ENCODE data around the gene KRT71. TPM values are rescaled to one million over a fixed set of nuclear protein-coding genes. Genes with fewer than 3 reads are reported as not detected.

Gene KRT71
- total RNA-seq, 1 donor from 2014 or later = not detected

DNA sequence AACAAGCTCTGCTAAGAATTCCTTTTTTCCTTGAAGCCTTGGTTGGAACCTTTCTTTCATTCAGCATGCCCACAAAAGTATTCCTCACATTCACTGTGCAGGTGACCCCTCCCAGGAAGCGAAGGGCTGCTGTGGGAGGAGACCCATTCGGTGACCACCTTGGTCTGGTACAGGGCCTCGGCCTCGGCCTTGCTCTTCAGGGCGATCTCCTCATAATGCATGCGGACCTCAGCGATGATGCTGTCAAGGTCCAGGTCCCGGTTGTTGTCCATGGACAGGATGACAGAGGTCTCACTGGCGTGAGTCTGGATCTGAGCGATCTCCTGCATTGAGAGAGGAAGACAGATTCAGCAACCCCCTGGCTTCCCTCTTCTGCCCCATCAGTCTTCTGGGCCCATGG lies 17.6 kb upstream of the KRT71 start:
- Mint-ChIP-seq H3K4me1 (ENCODE audit: low read depth) (no peaks in the 10 kb centered on the region), H3K36me3 (ENCODE audit: low read depth) (no peaks in the 10 kb centered on the region), H3K9me3 (no peaks in the 10 kb centered on the region), H3K27ac (no peak overlapping the region), H3K27me3 (ENCODE audit: insufficient read depth) (peaks cover 8% of the 10 kb centered on the region), H3K4me3 (no peak overlapping the region)
- no peak for DNase-seq (ENCODE audit: low spot score)
- intact Hi-C loops (cut with micrococcal nuclease) = no loop called here

- H3K27ac Mint-ChIP-seq = no peak overlapping the region
- no peak for DNase-seq (ENCODE audit: low spot score)
- peaks cover 20% of the 10 kb centered on the region for H3K27me3 Mint-ChIP-seq (ENCODE audit: insufficient read depth)
- H3K4me1 Mint-ChIP-seq (ENCODE audit: low read depth) = no peaks in the 10 kb centered on the region
- H3K36me3 Mint-ChIP-seq (ENCODE audit: low read depth) = no peaks in the 10 kb centered on the region
- no peaks in the 10 kb centered on the region for H3K9me3 Mint-ChIP-seq
- intact Hi-C loops (cut with micrococcal nuclease) = no loop called here
- H3K4me3 Mint-ChIP-seq = no peak overlapping the region
Measured at GRCh38 chr12:52568111-52568510, 15.2 kb upstream of the KRT71 start.

DNA sequence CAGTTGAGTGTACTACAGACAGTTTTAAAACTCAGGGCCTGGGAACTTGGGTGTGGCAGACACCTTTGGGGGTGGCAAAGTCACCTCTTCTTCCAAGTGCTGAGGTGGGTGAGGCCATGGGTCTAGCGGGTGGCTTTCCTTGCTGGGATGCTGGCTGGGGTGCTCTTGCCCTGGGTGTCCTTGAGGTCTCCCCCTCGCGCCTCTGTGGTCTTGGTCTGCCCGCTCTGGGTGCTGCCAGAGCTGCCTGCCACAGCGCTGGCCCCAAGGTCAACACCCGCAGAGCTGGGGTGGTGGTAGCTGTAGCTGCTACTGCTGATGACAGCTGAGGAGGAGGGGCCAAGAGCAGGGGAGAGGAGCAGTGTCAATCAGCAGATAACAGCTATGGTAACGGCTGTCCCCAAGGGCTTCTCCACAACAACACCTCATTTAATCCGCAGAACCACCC lies 13.9 kb upstream of the KRT71 start:
- no peaks in the 10 kb centered on the region for H3K4me1 Mint-ChIP-seq (ENCODE audit: low read depth)
- DNase-seq (ENCODE audit: low spot score) = no peak
- H3K27ac Mint-ChIP-seq = no peak overlapping the region
- H3K9me3 Mint-ChIP-seq = no peaks in the 10 kb centered on the region
- no peaks in the 10 kb centered on the region for H3K36me3 Mint-ChIP-seq (ENCODE audit: low read depth)
- H3K27me3 Mint-ChIP-seq (ENCODE audit: insufficient read depth) = peaks cover 22% of the 10 kb centered on the region
- intact Hi-C loops (cut with micrococcal nuclease) = no loop called here
- H3K4me3 Mint-ChIP-seq = no peak overlapping the region

GRCh38 chr12:52564582-52564981 lies 11.6 kb upstream of the KRT71 start:
- no peaks in the 10 kb centered on the region for H3K36me3 Mint-ChIP-seq (ENCODE audit: low read depth)
- H3K27ac Mint-ChIP-seq = no peak overlapping the region
- H3K9me3 Mint-ChIP-seq = no peaks in the 10 kb centered on the region
- H3K4me1 Mint-ChIP-seq (ENCODE audit: low read depth) = no peaks in the 10 kb centered on the region
- intact Hi-C loops (cut with micrococcal nuclease) = no loop called here
- no peak overlapping the region for H3K4me3 Mint-ChIP-seq
- no peak for DNase-seq (ENCODE audit: low spot score)
- H3K27me3 Mint-ChIP-seq (ENCODE audit: insufficient read depth) = peaks cover 25% of the 10 kb centered on the region

- no peaks in the 10 kb centered on the region for H3K9me3 Mint-ChIP-seq
- H3K4me3 Mint-ChIP-seq = no peak overlapping the region
- no peaks in the 10 kb centered on the region for H3K36me3 Mint-ChIP-seq (ENCODE audit: low read depth)
- no peak overlapping the region for H3K27ac Mint-ChIP-seq
- intact Hi-C loops (cut with micrococcal nuclease) = no loop called here
- DNase-seq (ENCODE audit: low spot score) = no peak
- peaks cover 28% of the 10 kb centered on the region for H3K27me3 Mint-ChIP-seq (ENCODE audit: insufficient read depth)
- no peaks in the 10 kb centered on the region for H3K4me1 Mint-ChIP-seq (ENCODE audit: low read depth)
Measured at GRCh38 chr12:52561880-52562449, 9.0 kb upstream of the KRT71 start.

- Mint-ChIP-seq H3K4me3 (no peak overlapping the region), H3K27me3 (ENCODE audit: insufficient read depth) (peaks cover 26% of the 10 kb centered on the region), H3K36me3 (ENCODE audit: low read depth) (no peaks in the 10 kb centered on the region), H3K4me1 (ENCODE audit: low read depth) (no peaks in the 10 kb centered on the region), H3K9me3 (no peaks in the 10 kb centered on the region), H3K27ac (no peak overlapping the region)
- DNase-seq (ENCODE audit: low spot score) = no peak
- intact Hi-C loops (cut with micrococcal nuclease) = no loop called here
Measured at GRCh38 chr12:52559979-52560378, 7.0 kb upstream of the KRT71 start.

DNA sequence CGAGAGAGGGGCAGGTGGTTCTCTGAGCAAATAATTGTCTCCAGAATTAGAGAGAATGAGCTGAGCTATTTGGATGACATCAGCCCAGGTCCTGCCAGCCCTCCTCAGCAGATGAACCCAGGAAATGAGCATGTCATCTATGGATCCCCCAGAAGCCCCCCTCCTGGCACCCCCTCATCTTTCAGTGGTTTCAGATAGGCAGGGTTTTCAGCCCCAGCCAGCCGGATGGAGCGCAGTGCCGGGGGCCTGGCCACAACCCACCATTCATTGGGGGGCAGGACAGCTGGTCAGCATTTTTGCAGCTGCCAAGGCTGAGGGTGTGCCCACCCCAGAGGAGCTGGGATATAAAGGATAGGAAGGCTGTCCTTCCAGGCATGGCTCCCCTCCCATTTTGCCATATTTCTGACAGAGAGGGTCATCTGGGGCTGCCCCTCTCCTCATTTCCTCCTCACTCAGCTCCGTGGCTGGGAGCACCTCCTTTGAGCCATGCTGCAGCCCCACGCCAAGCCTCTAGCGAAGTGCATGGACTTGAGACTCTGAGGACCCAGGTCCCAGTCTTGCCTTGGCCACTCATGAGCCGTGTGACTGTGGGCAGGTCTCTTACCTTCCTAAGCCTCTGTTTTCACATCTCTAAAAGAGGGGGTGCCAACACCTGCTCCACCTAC lies 6.0 kb upstream of the KRT71 start:
- Mint-ChIP-seq H3K36me3 (ENCODE audit: low read depth) (no peaks in the 10 kb centered on the region), H3K9me3 (no peaks in the 10 kb centered on the region), H3K4me1 (ENCODE audit: low read depth) (no peaks in the 10 kb centered on the region), H3K4me3 (no peak overlapping the region), H3K27me3 (ENCODE audit: insufficient read depth) (peaks cover 21% of the 10 kb centered on the region), H3K27ac (no peak overlapping the region)
- intact Hi-C loops (cut with micrococcal nuclease) = no loop called here
- DNase-seq (ENCODE audit: low spot score) = no peak

DNA sequence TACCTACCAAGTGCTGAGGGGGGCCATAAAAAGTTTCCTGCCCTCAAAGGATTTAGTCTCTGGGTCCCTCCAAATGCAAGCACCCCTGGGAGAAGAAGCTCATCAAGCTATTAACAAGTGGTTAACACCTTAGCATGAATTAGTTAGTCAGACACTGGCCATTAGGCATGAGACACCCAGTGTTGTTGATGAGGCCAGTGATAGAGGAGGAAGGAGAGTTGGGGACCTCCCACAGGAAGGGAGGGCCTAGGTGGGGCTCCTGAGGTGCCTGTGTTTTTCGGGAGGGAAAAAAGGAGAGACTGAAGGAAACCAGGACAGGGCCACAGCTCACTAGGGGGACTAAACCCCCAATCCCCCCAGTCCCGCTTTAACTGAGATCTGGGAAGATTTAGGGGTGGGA lies 4.5 kb upstream of the KRT71 start:
- Mint-ChIP-seq H3K4me3 (no peak overlapping the region), H3K4me1 (ENCODE audit: low read depth) (no peaks in the 10 kb centered on the region), H3K9me3 (no peaks in the 10 kb centered on the region), H3K36me3 (ENCODE audit: low read depth) (no peaks in the 10 kb centered on the region), H3K27ac (no peak overlapping the region), H3K27me3 (ENCODE audit: insufficient read depth) (peaks cover 14% of the 10 kb centered on the region)
- intact Hi-C loops (cut with micrococcal nuclease) = no loop called here
- DNase-seq (ENCODE audit: low spot score) = no peak

DNA sequence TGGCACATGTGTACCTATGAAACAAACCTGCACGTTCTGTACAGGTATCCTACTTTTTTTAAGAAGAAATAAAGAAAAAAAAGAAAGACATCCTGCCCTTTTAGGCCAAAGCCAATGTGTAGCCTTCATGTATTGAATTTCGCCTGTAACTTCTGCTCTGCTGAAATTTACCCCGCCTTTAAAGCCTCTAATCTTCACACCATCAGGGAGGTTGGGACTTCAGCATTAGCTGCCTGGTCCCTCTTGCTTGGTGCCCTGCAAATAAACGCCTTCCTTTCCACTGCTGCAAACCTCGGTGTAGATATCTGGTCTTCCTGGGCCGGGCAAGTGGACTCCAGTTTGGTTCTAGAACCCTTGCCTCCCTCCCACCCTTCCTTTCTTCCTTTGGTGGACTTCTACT lies 2.6 kb upstream of the KRT71 start:
- H3K4me1 Mint-ChIP-seq (ENCODE audit: low read depth) = no peaks in the 10 kb centered on the region
- no peaks in the 10 kb centered on the region for H3K36me3 Mint-ChIP-seq (ENCODE audit: low read depth)
- H3K9me3 Mint-ChIP-seq = no peaks in the 10 kb centered on the region
- H3K4me3 Mint-ChIP-seq = no peak overlapping the region
- no peak overlapping the region for H3K27ac Mint-ChIP-seq
- H3K27me3 Mint-ChIP-seq (ENCODE audit: insufficient read depth) = peaks cover 16% of the 10 kb centered on the region
- DNase-seq (ENCODE audit: low spot score) = no peak
- intact Hi-C loops (cut with micrococcal nuclease) = no loop called here

DNA sequence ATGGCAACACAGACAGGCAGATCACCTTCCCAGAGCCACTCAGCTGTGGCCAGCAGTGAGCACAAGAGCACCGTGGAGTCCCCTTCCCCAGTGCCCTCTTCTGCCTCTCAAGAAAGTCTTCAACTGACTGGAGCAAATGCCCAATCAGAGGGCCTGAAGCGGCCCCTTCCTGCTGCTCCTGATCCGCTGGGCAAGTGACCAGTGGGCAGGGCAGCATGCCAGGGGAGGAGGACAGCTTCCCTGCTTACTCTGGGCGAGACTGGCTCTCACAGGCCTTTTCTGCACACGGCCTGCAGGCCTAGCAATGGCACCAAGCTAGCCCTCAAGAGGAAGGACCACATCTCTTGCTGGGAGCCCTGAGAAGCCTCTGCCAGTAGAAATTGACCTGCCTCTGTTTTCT lies 890 bp downstream of the KRT71 start:
- Mint-ChIP-seq H3K27ac (no peak overlapping the region), H3K4me3 (no peak overlapping the region), H3K4me1 (ENCODE audit: low read depth) (no peaks in the 10 kb centered on the region), H3K36me3 (ENCODE audit: low read depth) (no peaks in the 10 kb centered on the region), H3K27me3 (ENCODE audit: insufficient read depth) (peaks cover 10% of the 10 kb centered on the region), H3K9me3 (no peaks in the 10 kb centered on the region)
- intact Hi-C loops (cut with micrococcal nuclease) = no loop called here
- no peak for DNase-seq (ENCODE audit: low spot score)

- Mint-ChIP-seq H3K4me1 (ENCODE audit: low read depth) (no peaks in the 10 kb centered on the region), H3K36me3 (ENCODE audit: low read depth) (no peaks in the 10 kb centered on the region), H3K9me3 (no peaks in the 10 kb centered on the region), H3K27me3 (ENCODE audit: insufficient read depth) (peaks cover 10% of the 10 kb centered on the region), H3K27ac (no peak overlapping the region), H3K4me3 (no peak overlapping the region)
- no peak for DNase-seq (ENCODE audit: low spot score)
- intact Hi-C loops (cut with micrococcal nuclease) = no loop called here
Measured at GRCh38 chr12:52551216-52551865, 1.6 kb downstream of the KRT71 start.

DNA sequence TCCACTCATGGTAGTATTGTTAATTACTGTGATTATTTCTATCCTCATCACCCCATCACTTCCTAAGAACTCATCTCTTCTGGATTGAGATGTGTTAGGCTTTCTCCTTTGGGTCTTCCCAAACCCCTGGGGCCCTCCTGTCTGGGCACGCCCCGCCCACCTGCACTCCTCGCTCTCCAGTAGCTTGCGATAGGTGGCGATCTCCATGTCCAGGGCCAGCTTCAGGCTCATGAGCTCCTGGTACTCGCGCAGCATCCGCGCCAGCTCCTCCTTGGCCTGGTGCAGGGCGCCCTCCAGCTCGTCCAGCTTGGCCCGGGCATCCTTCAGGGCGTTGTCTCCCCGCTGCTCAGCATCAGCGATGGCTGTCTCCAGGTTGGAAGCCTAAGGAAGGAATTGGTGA lies 6.8 kb downstream of the KRT71 start:
- H3K27me3 Mint-ChIP-seq (ENCODE audit: insufficient read depth) = peaks cover 3% of the 10 kb centered on the region
- no peak overlapping the region for H3K27ac Mint-ChIP-seq
- H3K4me3 Mint-ChIP-seq = no peak overlapping the region
- peaks cover 6% of the 10 kb centered on the region for H3K4me1 Mint-ChIP-seq (ENCODE audit: low read depth)
- no peaks in the 10 kb centered on the region for H3K9me3 Mint-ChIP-seq
- DNase-seq (ENCODE audit: low spot score) = no peak
- H3K36me3 Mint-ChIP-seq (ENCODE audit: low read depth) = no peaks in the 10 kb centered on the region
- intact Hi-C loops (cut with micrococcal nuclease) = no loop called here

DNA sequence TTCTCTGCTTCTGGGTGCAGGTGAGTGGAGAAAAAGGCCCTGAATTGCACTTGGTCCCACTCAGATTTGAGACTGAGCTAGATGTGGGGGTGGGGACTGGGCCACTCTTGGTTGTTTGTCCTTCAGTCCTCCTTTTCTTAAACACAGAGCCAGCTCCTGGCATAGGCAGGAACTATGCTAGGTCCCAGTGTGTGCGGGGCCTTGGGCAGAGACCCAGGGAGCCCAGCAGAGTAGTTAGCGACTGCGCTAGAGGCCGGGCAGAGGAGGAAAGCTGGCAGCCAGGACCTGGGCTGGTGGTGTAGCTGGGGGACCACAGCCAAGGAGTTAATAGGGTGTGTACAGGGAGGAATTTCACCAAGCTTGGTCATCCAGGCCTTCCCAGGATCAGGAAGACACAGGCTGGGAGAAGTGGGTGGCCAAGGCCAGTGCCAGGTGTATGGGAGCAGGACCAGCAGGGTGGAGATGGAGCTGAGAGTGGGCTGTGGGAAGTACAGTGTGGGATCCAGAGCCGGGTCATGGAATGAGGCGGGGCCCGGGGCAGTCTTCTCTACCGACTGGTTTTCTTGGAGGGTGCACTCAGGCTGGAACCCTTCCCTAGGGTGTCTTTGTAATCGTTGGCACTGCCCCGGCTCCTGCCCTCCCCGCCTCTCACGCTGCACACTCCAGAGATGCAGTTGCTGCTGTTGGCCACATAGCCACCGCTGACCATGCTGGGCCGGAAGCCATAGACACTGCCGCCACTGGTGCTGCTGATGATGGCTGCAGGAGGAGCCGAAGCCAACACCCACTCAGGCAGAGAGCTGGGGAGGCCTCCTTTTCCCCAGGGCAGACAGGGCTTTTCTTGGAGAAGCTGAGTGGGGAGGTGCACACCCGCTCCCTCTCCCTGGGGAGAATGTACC lies 8.7 kb downstream of the KRT71 start:
- Mint-ChIP-seq H3K9me3 (no peaks in the 10 kb centered on the region), H3K4me1 (ENCODE audit: low read depth) (peaks cover 6% of the 10 kb centered on the region), H3K36me3 (ENCODE audit: low read depth) (no peaks in the 10 kb centered on the region), H3K4me3 (no peak overlapping the region), H3K27ac (no peak overlapping the region), H3K27me3 (ENCODE audit: insufficient read depth) (peaks cover 2% of the 10 kb centered on the region)
- no peak for DNase-seq (ENCODE audit: low spot score)
- intact Hi-C loops (cut with micrococcal nuclease) = no loop called here
